ENCODE data around the gene SMIM14.

The SMIM14 gene

GRCh38 chr4:39627413-39627812 lies 11.3 kb downstream of the SMIM14 start:
- peaks cover 44% of the 10 kb centered on the region for H3F3A ChIP-seq (ENCODE audit: control insufficient read depth, insufficient read depth)
- peak overlapping the region; percentile 95 for H3K27ac ChIP-seq (ENCODE audit: low read depth, low read length)
- no peaks in the 10 kb centered on the region for H3K27me3 ChIP-seq (ENCODE audit: control insufficient read depth, low read length)
- H3K4me1 ChIP-seq (ENCODE audit: control insufficient read depth, low read length): peaks cover 78% of the 10 kb centered on the region
- peaks cover 72% of the 10 kb centered on the region for H3K79me2 ChIP-seq (ENCODE audit: control insufficient read depth, low read length)
- peaks cover 19% of the 10 kb centered on the region; the same call in 1 of the 2 replicates for H4K20me1 ChIP-seq (ENCODE audit: control insufficient read depth, insufficient read depth, low read depth, low read length)
- TF ChIP-seq CTCF (IDR thresholded peaks at IDR 0.05; ENCODE audit: low read depth, low read length, poor library complexity, severe bottlenecking): no peak
- TF ChIP-seq EZH2phosphoT487 (IDR thresholded peaks at IDR 0.05; ENCODE audit: borderline replicate concordance, low read length): no peak
- peak overlapping the region; percentile 90 for H3K4me2 ChIP-seq (ENCODE audit: low read length)
- H3K9me3 ChIP-seq (ENCODE audit: control insufficient read depth, insufficient read depth, low read length): no peaks in the 10 kb centered on the region
- H3K4me3 ChIP-seq (ENCODE audit: low read length): peak overlapping the region; percentile 92
- H3K9me2 ChIP-seq (replicated peaks; ENCODE audit: control insufficient read depth, low read length): no peaks in the 10 kb centered on the region
- peaks cover 42% of the 10 kb centered on the region for H3K36me3 ChIP-seq (ENCODE audit: control insufficient read depth, low read length)

- Histone ChIP-seq H3K9me3 (ENCODE audit: control insufficient read depth, insufficient read depth, low read length) (no peaks in the 10 kb centered on the region), H3F3A (ENCODE audit: control insufficient read depth, insufficient read depth) (peaks cover 40% of the 10 kb centered on the region), H3K27me3 (ENCODE audit: control insufficient read depth, low read length) (no peaks in the 10 kb centered on the region), H3K4me1 (ENCODE audit: control insufficient read depth, low read length) (peaks cover 75% of the 10 kb centered on the region), H4K20me1 (ENCODE audit: control insufficient read depth, insufficient read depth, low read depth, low read length) (peaks cover 19% of the 10 kb centered on the region; the same call in 1 of the 2 replicates), H3K4me2 (ENCODE audit: low read length) (peak overlapping the region; percentile 90), H3K27ac (ENCODE audit: low read depth, low read length) (peak overlapping the region; percentile 95), H3K79me2 (ENCODE audit: control insufficient read depth, low read length) (peaks cover 77% of the 10 kb centered on the region), H3K4me3 (ENCODE audit: low read length) (peak overlapping the region; percentile 92), H3K36me3 (ENCODE audit: control insufficient read depth, low read length) (peaks cover 43% of the 10 kb centered on the region), H3K9me2 (replicated peaks; ENCODE audit: control insufficient read depth, low read length) (no peaks in the 10 kb centered on the region)
- TF ChIP-seq CTCF (IDR thresholded peaks at IDR 0.05; ENCODE audit: low read depth, low read length, poor library complexity, severe bottlenecking) (no peak), EZH2phosphoT487 (IDR thresholded peaks at IDR 0.05; ENCODE audit: borderline replicate concordance, low read length) (no peak)
Observed at GRCh38 chr4:39626913-39627312, 11.8 kb downstream of the SMIM14 start.

GRCh38 chr4:39626261-39626660 lies 12.4 kb downstream of the SMIM14 start:
- H3K27ac ChIP-seq (ENCODE audit: low read depth, low read length): peak overlapping the region; percentile 95
- TF ChIP-seq CTCF (IDR thresholded peaks at IDR 0.05; ENCODE audit: low read depth, low read length, poor library complexity, severe bottlenecking): no peak
- TF ChIP-seq EZH2phosphoT487 (IDR thresholded peaks at IDR 0.05; ENCODE audit: borderline replicate concordance, low read length): no peak
- H3K36me3 ChIP-seq (ENCODE audit: control insufficient read depth, low read length): peaks cover 48% of the 10 kb centered on the region
- peak overlapping the region; percentile 92 for H3K4me3 ChIP-seq (ENCODE audit: low read length)
- no peaks in the 10 kb centered on the region for H3K27me3 ChIP-seq (ENCODE audit: control insufficient read depth, low read length)
- no peaks in the 10 kb centered on the region for H3K9me3 ChIP-seq (ENCODE audit: control insufficient read depth, insufficient read depth, low read length)
- H3K79me2 ChIP-seq (ENCODE audit: control insufficient read depth, low read length): peaks cover 84% of the 10 kb centered on the region
- H3K9me2 ChIP-seq (replicated peaks; ENCODE audit: control insufficient read depth, low read length): no peaks in the 10 kb centered on the region
- H3F3A ChIP-seq (ENCODE audit: control insufficient read depth, insufficient read depth): peaks cover 39% of the 10 kb centered on the region
- H3K4me2 ChIP-seq (ENCODE audit: low read length): peak overlapping the region; percentile 90
- peaks cover 19% of the 10 kb centered on the region; the same call in 1 of the 2 replicates for H4K20me1 ChIP-seq (ENCODE audit: control insufficient read depth, insufficient read depth, low read depth, low read length)
- H3K4me1 ChIP-seq (ENCODE audit: control insufficient read depth, low read length): peaks cover 81% of the 10 kb centered on the region
